A673 (cell line): ENCODE data around the gene FBP2. TPM values are rescaled to one million over a fixed set of nuclear protein-coding genes. Genes with fewer than 3 reads are reported as not detected.

Experiments
- BruUV-seq: library from RNA; stranded (reverse); fragments of 400-500 nt; replicated peaks from 2 replicates; lab custom pipeline; 2021; lab: Mats Ljungman, UMichigan
- CTCF ChIA-PET: fragments of 300-600 bp; sonication (Branson Sonifier 250); formaldehyde crosslinking; loops from one replicate; lab custom pipeline; 2022; ENCODE audit warnings: antibody characterized with exemption; lab: Charles Lee
- POLR2A ChIA-PET: fragments of 300-600 bp; sonication (Branson Sonifier 250); formaldehyde crosslinking; loops from one replicate; lab custom pipeline; 2022; ENCODE audit warnings: antibody characterized with exemption; ENCODE audit not compliant: low non-redundant PET; lab: Charles Lee
- DNase-seq: peaks from one replicate; pipeline ENCODE4 v3.0.0-alpha.2; 2015; ENCODE audit warnings: low spot score
- H3K27ac ChIP-seq: fragments of 200-600 bp; sonication (generic); 2 replicates; pipeline ENCODE4 v1.5.1; 2016; ENCODE audit warnings: mixed run types, low read depth, mild to moderate bottlenecking, mixed read lengths, antibody characterized with exemption, low read length; ENCODE audit not compliant: poor library complexity, severe bottlenecking
- H3K27me3 ChIP-seq: fragments of 200-600 bp; sonication (generic); replicated peaks from 2 replicates; pipeline ENCODE4 v1.6.1; 2017; ENCODE audit warnings: mixed run types, low read depth, mild to moderate bottlenecking, mixed read lengths, antibody characterized with exemption, low read length; ENCODE audit not compliant: insufficient read depth, poor library complexity
- H3K36me3 ChIP-seq: fragments of 200-600 bp; sonication (generic); 2 replicates; pipeline ENCODE4 v1.6.1; 2016; ENCODE audit warnings: mixed run types, mild to moderate bottlenecking, mixed read lengths, antibody characterized with exemption, low read length; ENCODE audit not compliant: insufficient read depth, poor library complexity, severe bottlenecking
- H3K4me1 ChIP-seq: fragments of 200-600 bp; sonication (generic); 2 replicates; pipeline ENCODE4 v1.6.1; 2017; ENCODE audit warnings: mixed run types, mild to moderate bottlenecking, mixed read lengths, antibody characterized with exemption, low read length; ENCODE audit not compliant: insufficient read depth, poor library complexity, severe bottlenecking
- H3K4me3 ChIP-seq: fragments of 200-600 bp; sonication (generic); 2 replicates; pipeline ENCODE4 v1.5.1; 2016; ENCODE audit warnings: low read depth, mixed run types, mild to moderate bottlenecking, mixed read lengths, low read length; ENCODE audit not compliant: poor library complexity, severe bottlenecking
- H3K9me3 ChIP-seq: fragments of 200-600 bp; sonication (generic); 2 replicates; pipeline ENCODE4 v1.6.1; 2016; ENCODE audit warnings: mixed run types, low read depth, mild to moderate bottlenecking, mixed read lengths, antibody characterized with exemption, low read length; ENCODE audit not compliant: poor library complexity, severe bottlenecking
- EZH2 ChIP-seq: fragments of 200-600 bp; sonication (generic); IDR thresholded peaks from 2 replicates; pipeline ENCODE4 v1.6.1; 2017; ENCODE audit warnings: borderline replicate concordance, low read depth, mild to moderate bottlenecking, mixed read lengths, antibody characterized with exemption, low read length; ENCODE audit not compliant: poor library complexity, severe bottlenecking
- intact Hi-C: fragments of 100-400 bp; cut with micrococcal nuclease; formaldehyde crosslinking; loops from one replicate; pipeline ENCODE4 v1.10.0; 2022; ENCODE audit not compliant: unreplicated experiment
- total RNA-seq: library from RNA; stranded (reverse); gene quantifications from 2 replicates; pipeline ENCODE4 v1.2.3, GENCODE V29; 2021
- TF ChIP-seq, protein P1 (sequence below): fragments of 300-800, 200-600 bp; sonication (generic); conservative IDR thresholded peaks from 2 replicates; pipeline ENCODE4 v1.5.1; 2017; ENCODE audit warnings: low read depth, mild to moderate bottlenecking, antibody characterized with exemption, low read length, moderate library complexity, mixed read lengths

The FBP2 gene
- total RNA-seq, 1 experiment from 2014 or later = 0.21 TPM

DNA sequence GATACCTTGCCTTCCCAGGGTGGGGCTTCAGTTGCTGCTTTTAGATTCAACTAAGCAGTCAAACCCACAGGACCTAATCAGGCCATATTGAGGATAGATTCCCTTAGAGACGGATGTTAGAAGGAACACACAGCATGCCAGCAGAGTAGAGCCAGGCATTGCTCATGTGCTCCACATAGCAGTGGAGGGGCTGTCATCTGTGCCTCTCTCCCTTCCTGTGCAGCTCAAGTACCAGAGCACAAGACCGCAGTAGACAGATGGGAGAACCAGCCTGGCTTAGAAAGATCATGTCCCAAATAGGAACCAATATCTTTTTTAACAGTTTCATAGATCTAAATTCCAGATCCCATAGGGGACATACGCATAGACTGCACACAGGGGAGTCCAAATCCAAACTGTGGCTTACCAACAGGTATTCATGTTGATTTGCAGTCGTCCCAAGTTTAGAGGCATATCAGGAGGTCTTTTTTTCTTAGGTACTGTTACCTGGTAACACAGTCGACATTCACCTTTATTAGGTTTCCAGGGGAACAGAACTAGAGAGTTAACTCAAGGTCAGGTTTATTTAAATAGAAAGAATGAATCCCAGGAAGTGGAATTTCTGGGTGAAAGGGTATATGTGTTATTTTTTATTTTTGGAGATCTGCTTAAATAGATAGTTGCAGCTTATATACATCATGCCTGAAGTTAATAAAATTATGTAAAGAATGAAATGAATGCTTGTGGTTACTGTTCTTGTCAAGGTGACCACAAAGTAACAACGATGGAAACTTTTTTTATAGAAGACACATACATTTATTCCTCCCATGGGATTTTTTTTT is 82.3 kb downstream of the FBP2 start:
- ChIA-PET POLR2A (no interaction called here), CTCF (no interaction called here)
- intact Hi-C loops = no loop called here

More for the DNA sequence above, 82.3 kb downstream of the FBP2 start:
- H3K36me3 ChIP-seq = no peaks in the 10 kb centered on the region
- no peak overlapping the region for H3K27ac ChIP-seq
- H3K27me3 ChIP-seq = no peaks in the 10 kb centered on the region
- H3K9me3 ChIP-seq = no peaks in the 10 kb centered on the region
- no peak overlapping the region for H3K4me3 ChIP-seq
- BruUV-seq = no TSS peak
- no peaks in the 10 kb centered on the region for H3K4me1 ChIP-seq
- DNase-seq = no peak
- no peak for TF ChIP-seq EZH2
- TF ChIP-seq, protein P1, sequence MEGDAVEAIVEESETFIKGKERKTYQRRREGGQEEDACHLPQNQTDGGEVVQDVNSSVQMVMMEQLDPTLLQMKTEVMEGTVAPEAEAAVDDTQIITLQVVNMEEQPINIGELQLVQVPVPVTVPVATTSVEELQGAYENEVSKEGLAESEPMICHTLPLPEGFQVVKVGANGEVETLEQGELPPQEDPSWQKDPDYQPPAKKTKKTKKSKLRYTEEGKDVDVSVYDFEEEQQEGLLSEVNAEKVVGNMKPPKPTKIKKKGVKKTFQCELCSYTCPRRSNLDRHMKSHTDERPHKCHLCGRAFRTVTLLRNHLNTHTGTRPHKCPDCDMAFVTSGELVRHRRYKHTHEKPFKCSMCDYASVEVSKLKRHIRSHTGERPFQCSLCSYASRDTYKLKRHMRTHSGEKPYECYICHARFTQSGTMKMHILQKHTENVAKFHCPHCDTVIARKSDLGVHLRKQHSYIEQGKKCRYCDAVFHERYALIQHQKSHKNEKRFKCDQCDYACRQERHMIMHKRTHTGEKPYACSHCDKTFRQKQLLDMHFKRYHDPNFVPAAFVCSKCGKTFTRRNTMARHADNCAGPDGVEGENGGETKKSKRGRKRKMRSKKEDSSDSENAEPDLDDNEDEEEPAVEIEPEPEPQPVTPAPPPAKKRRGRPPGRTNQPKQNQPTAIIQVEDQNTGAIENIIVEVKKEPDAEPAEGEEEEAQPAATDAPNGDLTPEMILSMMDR = no peak

Other genes with a start within 250 kb of the FBP2 start
- 0.17 TPM in 1 of 2 replicates, not detected in the other for gene PCAT7, start 38.7 kb downstream of the FBP2 start, total RNA-seq
- gene FBP1, start 45.7 kb upstream of the FBP2 start, total RNA-seq = not detected in 2 replicates
- gene AOPEP, start 132.9 kb upstream of the FBP2 start, total RNA-seq = 17.5 and 18.4 TPM in 2 replicates